ENCODE data around the gene PRR23E.

GRCh38 chr3:127147291-127147885 lies 45.5 kb upstream of the PRR23E start:
- no peak for TF ChIP-seq CTCF (IDR thresholded peaks at IDR 0.05)
- TF ChIP-seq POLR2A (IDR thresholded peaks at IDR 0.05): no peak
